Stimulated activated CD4-positive, alpha-beta T cell treated with anti-CD3 and anti-CD28 coated beads, Interleukin-12 subunit alpha, Interleukin-12 subunit beta, amount 100 ng/mL, for 24 hours (primary cell): Measurements from ENCODE around the gene KBTBD13.
"Not testable (repeated sequence)": the region's sequence is repeated elsewhere in the genome, so short reads cannot be mapped to it uniquely, and the experiment has no call there.

Experiments
- DNase-seq, 2 experiments: peaks; one replicate each; pipeline ENCODE4 v3.0.0-alpha.2; 2020; ENCODE audit warnings: low read depth in 2 of 2

The KBTBD13 gene

GRCh38 chr15:65088643-65089021 is 12.1 kb downstream of the KBTBD13 start:
- DNase-seq, result no peak

GRCh38 chr15:65089206-65089824 is 12.8 kb downstream of the KBTBD13 start:
- DNase-seq, result no peak

- DNase-seq, result no peak
These were observed 15.6 kb downstream of the KBTBD13 start for GRCh38 chr15:65091946-65092770.

- no peak for DNase-seq
These were observed 16.6 kb downstream of the KBTBD13 start for GRCh38 chr15:65092911-65093792.

- DNase-seq, result not testable (repeated sequence)
These were observed 17.2 kb downstream of the KBTBD13 start for GRCh38 chr15:65093793-65094170.

GRCh38 chr15:65094294-65094995 is 17.9 kb downstream of the KBTBD13 start:
- no peak for DNase-seq

- no peak for DNase-seq
These were observed 18.6 kb downstream of the KBTBD13 start for GRCh38 chr15:65095011-65095746.

GRCh38 chr15:65095747-65096104 is 19.2 kb downstream of the KBTBD13 start:
- no peak for DNase-seq

- DNase-seq, result no peak
These were observed 20.2 kb downstream of the KBTBD13 start for GRCh38 chr15:65096481-65097385.

- DNase-seq, result no peak
These were observed 21.2 kb downstream of the KBTBD13 start for GRCh38 chr15:65097651-65098263.

GRCh38 chr15:65099336-65099735 is 22.8 kb downstream of the KBTBD13 start:
- DNase-seq, result no peak

GRCh38 chr15:65099801-65100200 is 23.3 kb downstream of the KBTBD13 start:
- DNase-seq, result not testable (repeated sequence)

- no peak for DNase-seq
These were observed 23.9 kb downstream of the KBTBD13 start for GRCh38 chr15:65100442-65100841.

GRCh38 chr15:65101411-65101890 is 24.9 kb downstream of the KBTBD13 start:
- DNase-seq, result peak in 1 of 2 experiments; percentile 46

GRCh38 chr15:65101891-65102708 is 25.6 kb downstream of the KBTBD13 start:
- DNase-seq, result no peak

GRCh38 chr15:65102912-65103311 is 26.4 kb downstream of the KBTBD13 start:
- DNase-seq, result no peak

- no peak for DNase-seq
These were observed 28.5 kb downstream of the KBTBD13 start for GRCh38 chr15:65105038-65105437.

GRCh38 chr15:65106011-65106590 is 29.6 kb downstream of the KBTBD13 start:
- DNase-seq, result no peak
